Karpas-422 (cell line): ENCODE measurements around the gene MPZL2. TPM values are rescaled to one million over a fixed set of nuclear protein-coding genes. Genes with fewer than 3 reads are reported as not detected.

Experiments used
- DNase-seq: peaks from one replicate; pipeline ENCODE4 v3.0.0-alpha.2; 2015
- H2AFZ ChIP-seq: fragments of 200-600 bp; sonication (generic); 2 replicates; pipeline ENCODE4 v1.6.1; 2014; ENCODE audit warnings: antibody characterized with exemption, low read length, mixed read lengths
- H3K27ac ChIP-seq: fragments of 200-600 bp; sonication (generic); 2 replicates; pipeline ENCODE4 v1.5.1; 2014; ENCODE audit warnings: mild to moderate bottlenecking, low read length, moderate library complexity
- H3K27me3 ChIP-seq: fragments of 200-600 bp; sonication (generic); 2 replicates; pipeline ENCODE4 v1.6.1; 2014; ENCODE audit warnings: low read length, mixed read lengths
- H3K36me3 ChIP-seq: fragments of 200-600 bp; sonication (generic); 2 replicates; pipeline ENCODE4 v1.6.1; 2014; ENCODE audit warnings: low read length, mixed read lengths; ENCODE audit not compliant: insufficient read depth
- H3K4me1 ChIP-seq: fragments of 200-600 bp; sonication (generic); 2 replicates; pipeline ENCODE4 v1.6.1; 2014; ENCODE audit warnings: mild to moderate bottlenecking, low read length, mixed read lengths
- H3K4me2 ChIP-seq: fragments of 200-600 bp; sonication (generic); 2 replicates; pipeline ENCODE4 v1.6.1; 2014; ENCODE audit warnings: low read length, low read depth, mild to moderate bottlenecking; ENCODE audit not compliant: poor library complexity, severe bottlenecking
- H3K4me3 ChIP-seq: fragments of 200-600 bp; sonication (generic); 2 replicates; pipeline ENCODE4 v1.5.1; 2014; ENCODE audit warnings: mild to moderate bottlenecking, antibody characterized with exemption, low read length, mixed read lengths
- H3K79me2 ChIP-seq: fragments of 200-600 bp; sonication (generic); 2 replicates; pipeline ENCODE4 v1.6.1; 2014; ENCODE audit warnings: mild to moderate bottlenecking, low read length, mixed read lengths
- H3K9ac ChIP-seq: fragments of 200-600 bp; sonication (generic); 2 replicates; pipeline ENCODE4 v1.6.0; 2014; ENCODE audit warnings: low read length
- H3K9me2 ChIP-seq: fragments of 200-600 bp; sonication (generic), shearing (Covaris generic); replicated peaks from 2 replicates; pipeline ENCODE4 v1.6.0; 2014; ENCODE audit warnings: mild to moderate bottlenecking, low read length, moderate library complexity; ENCODE audit not compliant: insufficient read depth
- H3K9me3 ChIP-seq: fragments of 300-700, 200-600 bp; sonication (generic); 2 replicates; pipeline ENCODE4 v1.6.1; 2014; ENCODE audit warnings: low read length, mixed read lengths
- H4K20me1 ChIP-seq: fragments of 200-600 bp; sonication (generic); 2 replicates; pipeline ENCODE4 v1.6.1; 2014; ENCODE audit warnings: mild to moderate bottlenecking, antibody characterized with exemption, low read length, low read depth; ENCODE audit not compliant: insufficient read depth
- total RNA-seq: library from RNA; depleted of rRNA; stranded (reverse); fragments of >200 nt; shearing (Covaris generic); gene quantifications from 2 replicates; pipeline ENCODE4 v1.2.3, GENCODE V29; 2014; ENCODE audit warnings: low replicate concordance

The MPZL2 gene
- total RNA-seq, 1 experiment from 2014 or later: not detected

DNA sequence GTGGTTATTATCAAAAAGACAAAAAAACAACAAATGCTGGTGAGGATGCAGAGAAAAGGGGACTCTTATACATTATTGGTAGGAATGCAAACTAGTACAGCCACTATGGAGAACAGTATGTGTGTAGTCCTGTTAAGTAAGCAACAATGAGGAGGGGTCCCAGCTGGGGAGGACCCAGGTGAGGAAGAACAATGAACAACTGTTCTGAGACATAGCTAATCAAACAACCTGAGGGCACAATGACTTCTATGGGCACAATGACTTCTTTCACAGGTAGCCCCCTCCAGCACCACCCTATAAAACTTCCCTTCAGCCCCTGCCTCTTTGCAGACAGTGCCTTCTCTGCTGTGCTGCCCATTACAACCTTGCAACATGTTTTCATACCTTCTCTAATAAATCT, 44.9 kb downstream of the MPZL2 start:
- no peak overlapping the region for H3K9ac ChIP-seq
- H3K36me3 ChIP-seq: no peaks in the 10 kb centered on the region
- H3K4me1 ChIP-seq: peaks cover 84% of the 10 kb centered on the region
- H3K9me3 ChIP-seq: no peaks in the 10 kb centered on the region
- no peak overlapping the region for H3K4me3 ChIP-seq
- H3K27ac ChIP-seq: no peak overlapping the region
- DNase-seq: no peak
- no peak overlapping the region for H2AFZ ChIP-seq
- H3K4me2 ChIP-seq: peak overlapping the region; percentile 15
- no peaks in the 10 kb centered on the region for H4K20me1 ChIP-seq
- no peaks in the 10 kb centered on the region for H3K9me2 ChIP-seq
- H3K27me3 ChIP-seq: no peaks in the 10 kb centered on the region
- H3K79me2 ChIP-seq: no peaks in the 10 kb centered on the region

DNA sequence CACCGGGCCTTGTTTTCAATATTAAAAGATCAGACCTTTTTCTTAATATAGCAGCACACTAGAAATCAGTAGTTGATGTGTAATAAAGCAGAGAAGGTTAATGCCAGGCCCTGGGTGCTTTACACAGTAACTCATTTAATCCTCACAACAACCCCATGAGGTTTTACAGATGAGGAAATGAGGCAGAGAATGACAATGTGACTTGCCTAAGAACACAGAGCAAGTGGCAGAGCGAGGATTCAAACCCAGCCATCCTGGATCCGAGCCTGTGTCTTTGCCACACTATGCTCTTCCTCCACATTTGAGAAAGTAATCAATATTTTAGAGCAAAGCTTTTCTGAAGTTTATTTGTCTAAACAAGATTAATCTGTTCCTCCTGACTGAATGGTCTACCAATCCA, 46.5 kb downstream of the MPZL2 start:
- H3K79me2 ChIP-seq: no peaks in the 10 kb centered on the region
- H3K9ac ChIP-seq: peak overlapping the region; percentile 53
- no peaks in the 10 kb centered on the region for H3K9me3 ChIP-seq
- H3K36me3 ChIP-seq: no peaks in the 10 kb centered on the region
- H3K9me2 ChIP-seq: no peaks in the 10 kb centered on the region
- H3K4me3 ChIP-seq: peak overlapping the region; percentile 5; the same call in 1 of the 2 replicates
- DNase-seq: peak; percentile 60
- H4K20me1 ChIP-seq: no peaks in the 10 kb centered on the region
- H3K4me1 ChIP-seq: peaks cover 84% of the 10 kb centered on the region
- H3K27ac ChIP-seq: peak overlapping the region; percentile 99
- no peak overlapping the region for H2AFZ ChIP-seq
- H3K4me2 ChIP-seq: peak overlapping the region; percentile 48
- no peaks in the 10 kb centered on the region for H3K27me3 ChIP-seq

DNA sequence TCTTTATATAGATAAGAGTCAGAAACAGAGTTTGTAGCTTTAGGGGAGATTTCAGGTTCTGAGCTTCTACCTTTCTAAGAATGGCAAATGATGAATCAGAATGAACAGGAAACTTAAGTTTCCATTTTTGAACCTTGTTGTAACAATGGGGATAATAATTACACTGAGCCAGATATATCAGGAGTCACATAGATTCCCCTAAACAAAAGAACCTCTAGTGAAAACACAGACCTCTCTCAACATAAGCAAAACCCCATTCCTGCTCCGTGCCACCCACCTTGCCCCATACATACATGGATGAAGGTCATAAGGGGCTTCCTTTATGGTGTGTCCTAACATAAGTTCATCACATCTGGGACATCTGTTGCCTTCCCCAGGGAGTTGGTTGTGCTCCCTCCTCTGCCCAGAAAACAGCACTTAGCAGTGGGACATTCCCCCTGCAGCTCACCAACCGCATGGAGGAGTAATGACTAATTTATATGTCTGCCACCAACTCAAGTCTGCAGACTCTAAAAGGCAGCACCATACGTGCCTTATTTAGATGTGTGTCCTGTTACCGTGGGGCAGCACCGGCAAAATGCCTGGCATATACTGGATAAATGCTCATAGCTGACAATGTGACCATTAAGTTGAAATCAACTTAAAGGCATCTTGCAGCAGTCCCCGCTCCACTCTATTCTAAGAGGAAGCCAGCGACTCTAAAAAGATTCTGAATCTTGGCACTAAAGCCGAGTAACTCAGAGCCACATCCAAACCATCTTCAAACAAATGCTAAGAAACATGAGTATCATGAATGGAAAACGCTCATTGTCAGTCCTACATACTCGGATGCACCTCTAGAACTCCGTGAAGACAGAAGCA, 47.2 kb downstream of the MPZL2 start:
- no peaks in the 10 kb centered on the region for H3K9me2 ChIP-seq
- no peaks in the 10 kb centered on the region for H4K20me1 ChIP-seq
- H3K9me3 ChIP-seq: no peaks in the 10 kb centered on the region
- H3K4me2 ChIP-seq: peak overlapping the region; percentile 48
- H3K9ac ChIP-seq: peak overlapping the region; percentile 53
- peak; percentile 61 for DNase-seq
- no peak overlapping the region for H2AFZ ChIP-seq
- peaks cover 89% of the 10 kb centered on the region for H3K4me1 ChIP-seq
- no peaks in the 10 kb centered on the region for H3K27me3 ChIP-seq
- H3K4me3 ChIP-seq: peak overlapping the region; percentile 5; the same call in 1 of the 2 replicates
- no peaks in the 10 kb centered on the region for H3K36me3 ChIP-seq
- H3K79me2 ChIP-seq: no peaks in the 10 kb centered on the region
- peak overlapping the region; percentile 99 for H3K27ac ChIP-seq

DNA sequence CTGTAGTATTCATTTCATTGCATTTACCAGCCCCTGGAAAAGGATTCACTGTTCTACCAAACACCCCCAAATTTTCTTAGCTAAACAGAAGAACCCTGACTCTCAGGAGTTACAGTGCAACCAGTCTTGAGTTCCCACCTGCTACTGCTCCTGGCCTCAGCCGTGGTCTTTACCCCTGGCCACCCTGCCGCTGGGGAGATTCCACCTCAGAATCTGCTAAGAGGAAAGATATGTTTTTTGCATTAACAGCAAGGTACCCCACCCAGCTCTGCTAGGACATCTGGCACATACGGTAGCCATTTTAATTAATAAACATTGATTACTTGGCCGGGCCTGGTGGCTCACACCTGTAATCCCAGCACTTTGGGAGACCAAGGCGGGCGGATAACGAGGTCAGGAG, 48.3 kb downstream of the MPZL2 start:
- DNase-seq: no peak
- Histone ChIP-seq H3K36me3 (no peaks in the 10 kb centered on the region), H3K4me1 (peaks cover 100% of the 10 kb centered on the region), H2AFZ (no peak overlapping the region), H4K20me1 (no peaks in the 10 kb centered on the region), H3K79me2 (no peaks in the 10 kb centered on the region), H3K9me3 (no peaks in the 10 kb centered on the region), H3K4me2 (peak overlapping the region; percentile 78), H3K9me2 (no peaks in the 10 kb centered on the region), H3K9ac (peak overlapping the region; percentile 64), H3K4me3 (peak overlapping the region; percentile 45), H3K27me3 (no peaks in the 10 kb centered on the region), H3K27ac (peak overlapping the region; percentile 99)

DNA sequence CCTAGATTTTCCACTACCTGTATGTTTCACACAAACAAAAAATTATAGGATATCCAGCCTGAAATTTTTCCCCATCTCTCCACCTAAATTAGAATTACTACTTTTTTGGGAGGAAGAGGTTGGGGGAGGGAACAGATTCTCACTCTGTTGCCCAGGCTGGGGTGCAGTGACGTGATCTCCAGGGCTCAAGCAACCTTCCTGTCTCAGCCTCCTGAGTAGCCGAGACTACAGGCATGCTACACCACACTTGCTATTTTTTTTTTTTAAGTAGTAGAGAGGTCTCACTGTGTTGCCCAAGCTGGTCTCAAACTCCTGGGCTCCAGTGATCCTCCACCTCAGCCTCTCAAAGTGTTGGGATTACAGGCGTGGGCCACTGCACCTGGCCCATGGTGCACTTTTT, 48.8 kb downstream of the MPZL2 start:
- Histone ChIP-seq H4K20me1 (no peaks in the 10 kb centered on the region), H3K9me3 (no peaks in the 10 kb centered on the region), H3K36me3 (no peaks in the 10 kb centered on the region), H3K27ac (peak overlapping the region; percentile 99), H3K9ac (peak overlapping the region; percentile 64), H2AFZ (no peak overlapping the region), H3K4me3 (peak overlapping the region; percentile 45), H3K4me2 (peak overlapping the region; percentile 78), H3K79me2 (no peaks in the 10 kb centered on the region), H3K9me2 (no peaks in the 10 kb centered on the region), H3K27me3 (no peaks in the 10 kb centered on the region), H3K4me1 (peaks cover 100% of the 10 kb centered on the region)
- DNase-seq: peak; percentile 66

DNA sequence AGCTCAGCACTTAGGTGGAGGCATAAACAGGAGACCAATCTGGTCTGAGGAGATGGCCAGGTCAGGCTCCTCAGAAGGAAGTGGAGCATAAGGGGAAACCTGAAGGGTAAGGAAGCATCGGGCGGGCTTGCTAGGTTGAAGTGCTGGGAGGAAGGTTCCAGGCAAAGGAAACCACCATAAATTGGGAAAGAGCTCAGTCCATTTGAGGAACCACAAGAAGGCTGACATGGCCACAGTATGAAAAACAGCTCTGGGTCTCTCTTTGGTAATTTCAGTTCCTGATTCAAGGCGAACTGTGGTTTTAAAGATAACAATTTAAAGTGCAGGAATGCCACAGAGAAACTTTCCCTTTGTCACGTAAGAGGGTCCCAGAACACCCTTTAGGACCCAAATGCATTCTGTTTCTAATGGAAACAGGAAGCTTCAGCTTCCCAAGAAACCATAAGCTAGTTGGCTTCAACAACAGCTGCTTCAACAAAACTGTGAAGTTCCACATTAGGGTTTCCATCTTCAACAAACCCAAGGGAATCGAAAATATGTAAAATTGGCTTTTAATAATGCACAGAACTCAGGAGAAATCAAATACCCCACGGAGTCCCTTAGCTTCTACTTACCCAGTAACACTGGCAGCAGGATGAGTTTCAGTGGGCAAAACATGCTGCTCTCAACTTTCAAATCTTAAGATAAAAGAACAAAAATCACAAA, 49.7 kb downstream of the MPZL2 start:
- Histone ChIP-seq H4K20me1 (no peaks in the 10 kb centered on the region), H3K4me2 (peak overlapping the region; percentile 78), H3K9ac (peak overlapping the region; percentile 64), H3K4me1 (peaks cover 92% of the 10 kb centered on the region), H3K27me3 (no peaks in the 10 kb centered on the region), H3K36me3 (no peaks in the 10 kb centered on the region), H3K79me2 (no peaks in the 10 kb centered on the region), H3K4me3 (peak overlapping the region; percentile 45), H2AFZ (no peak overlapping the region), H3K9me3 (no peaks in the 10 kb centered on the region), H3K9me2 (no peaks in the 10 kb centered on the region), H3K27ac (peak overlapping the region; percentile 99)
- peak; percentile 78 for DNase-seq

DNA sequence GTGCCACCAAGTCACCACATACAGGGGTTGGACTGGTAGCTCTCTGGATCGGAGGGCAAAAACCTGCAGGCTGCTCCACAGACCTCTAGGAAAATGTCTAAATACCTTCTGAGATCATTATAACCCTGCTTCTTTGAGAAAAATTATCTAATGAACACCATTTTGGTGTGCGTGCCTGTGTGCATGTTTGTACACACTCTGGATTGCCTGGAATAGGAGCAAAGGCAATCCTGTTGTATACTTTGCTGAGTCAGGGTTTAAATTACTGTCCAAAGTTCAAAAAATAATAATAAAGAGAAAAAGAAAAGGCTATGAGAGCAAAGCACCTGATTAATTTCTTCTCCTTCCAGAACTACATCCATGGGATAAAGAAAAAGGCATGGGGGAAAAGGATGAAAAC, 50.3 kb downstream of the MPZL2 start:
- no peak for DNase-seq
- peaks cover 86% of the 10 kb centered on the region for H3K4me1 ChIP-seq
- H4K20me1 ChIP-seq: no peaks in the 10 kb centered on the region
- peak overlapping the region; percentile 78 for H3K4me2 ChIP-seq
- peak overlapping the region; percentile 45; the same call in 1 of the 2 replicates for H3K4me3 ChIP-seq
- peak overlapping the region; percentile 64 for H3K9ac ChIP-seq
- no peaks in the 10 kb centered on the region for H3K9me3 ChIP-seq
- no peaks in the 10 kb centered on the region for H3K36me3 ChIP-seq
- no peaks in the 10 kb centered on the region for H3K27me3 ChIP-seq
- H3K27ac ChIP-seq: peak overlapping the region; percentile 99
- no peaks in the 10 kb centered on the region for H3K9me2 ChIP-seq
- H2AFZ ChIP-seq: no peak overlapping the region
- H3K79me2 ChIP-seq: no peaks in the 10 kb centered on the region

DNA sequence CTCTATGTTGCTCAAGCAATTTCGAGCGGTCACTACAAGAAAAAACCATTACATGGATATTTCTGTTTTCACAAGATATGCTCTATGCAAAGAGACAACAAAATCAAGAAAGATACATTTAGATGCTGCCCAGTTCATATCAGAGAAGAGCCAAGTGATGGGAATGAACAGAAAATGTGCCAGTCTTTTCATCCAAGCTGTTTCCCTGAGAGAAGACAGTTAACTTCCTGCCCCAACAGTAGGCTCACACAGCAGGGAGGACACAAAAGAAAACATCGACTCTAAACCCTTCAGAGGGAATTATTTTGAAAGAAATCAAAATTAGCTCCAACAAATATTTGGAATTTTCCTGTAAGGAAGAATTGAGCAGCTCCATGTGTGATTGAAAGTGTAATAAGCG, 50.9 kb downstream of the MPZL2 start:
- Histone ChIP-seq H3K79me2 (no peaks in the 10 kb centered on the region), H4K20me1 (no peaks in the 10 kb centered on the region), H2AFZ (no peak overlapping the region), H3K9ac (peak overlapping the region; percentile 64), H3K27ac (peak overlapping the region; percentile 99), H3K36me3 (no peaks in the 10 kb centered on the region), H3K4me1 (peaks cover 80% of the 10 kb centered on the region), H3K27me3 (no peaks in the 10 kb centered on the region), H3K4me3 (no peak overlapping the region), H3K9me3 (no peaks in the 10 kb centered on the region), H3K9me2 (no peaks in the 10 kb centered on the region), H3K4me2 (peak overlapping the region; percentile 78)
- DNase-seq: no peak
